Measurements from ENCODE around the gene SDC4.

Gene SDC4, protein sequence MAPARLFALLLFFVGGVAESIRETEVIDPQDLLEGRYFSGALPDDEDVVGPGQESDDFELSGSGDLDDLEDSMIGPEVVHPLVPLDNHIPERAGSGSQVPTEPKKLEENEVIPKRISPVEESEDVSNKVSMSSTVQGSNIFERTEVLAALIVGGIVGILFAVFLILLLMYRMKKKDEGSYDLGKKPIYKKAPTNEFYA

DNA sequence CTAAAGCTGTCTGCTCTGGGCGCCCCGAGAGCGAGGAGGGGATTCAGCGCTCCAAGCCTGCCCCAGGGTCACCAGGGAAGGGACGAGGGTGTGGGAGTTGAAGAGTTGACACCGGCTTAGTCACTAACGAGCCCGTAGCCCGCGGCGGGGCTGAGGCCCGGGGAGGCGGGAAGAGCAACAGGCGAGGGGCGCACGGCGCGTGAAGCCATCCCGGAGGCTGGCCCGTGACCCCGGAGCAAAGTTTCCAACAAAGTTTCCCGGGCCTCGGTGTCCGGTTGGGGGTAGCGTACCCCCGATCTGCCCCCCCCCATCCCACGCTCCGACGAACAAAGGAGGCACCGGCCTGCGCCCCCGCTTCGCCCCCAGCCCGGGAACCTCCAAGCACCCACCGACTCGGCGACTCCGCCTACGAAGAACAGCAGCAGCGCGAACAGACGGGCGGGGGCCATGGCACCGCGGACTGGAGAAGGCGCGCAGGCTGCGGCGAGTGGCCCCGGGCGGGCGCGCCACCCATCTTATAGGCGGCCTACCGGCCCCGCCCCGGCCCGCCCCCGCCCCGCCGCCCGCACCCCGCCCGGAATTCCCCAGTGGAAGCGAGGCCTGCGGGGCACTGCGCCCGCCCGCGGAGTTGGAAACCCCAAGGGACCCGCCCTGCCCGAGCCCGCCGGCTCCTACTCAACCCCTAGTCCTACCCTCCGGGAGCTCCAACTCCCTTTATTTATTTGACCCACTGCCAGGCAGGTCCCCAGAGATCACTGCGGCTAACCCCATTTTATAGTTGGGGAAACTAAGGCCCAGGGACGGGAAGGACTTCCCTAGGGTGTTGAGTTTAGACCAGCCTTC, at the start of gene SDC4:
SDC4 (minus strand) TSS at position 489 of the 843 bp plus-strand sequence; CDS start at position 449, 40 bp downstream.
- H3K4me3 ChIP-seq (ENCODE audit: low read length) = peak within 1 kb of the TSS; percentile 51; the same call in 1 of the 2 replicates
- no peak for TF ChIP-seq ZNF274 (IDR thresholded peaks at IDR 0.05; ENCODE audit: low read depth, low read length)

DNA sequence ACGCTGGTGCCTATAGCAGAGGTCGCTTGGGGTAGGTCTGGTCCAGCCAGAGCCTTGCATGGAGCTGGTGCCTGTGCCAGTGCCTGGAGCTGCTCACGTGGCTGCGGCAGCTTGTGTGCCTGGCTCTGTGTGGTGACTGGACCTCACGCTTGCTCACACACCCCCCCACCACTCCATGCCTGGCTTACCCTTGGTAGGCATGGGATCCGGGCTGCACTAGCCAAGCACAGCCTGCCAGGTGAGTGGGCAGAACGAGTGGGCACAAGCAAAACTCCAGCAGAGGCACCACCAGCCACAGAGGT, 46.8 kb upstream of the SDC4 start:
- no peak overlapping the region for H3K4me3 ChIP-seq (ENCODE audit: low read length)
- TF ChIP-seq ZNF274 (IDR thresholded peaks at IDR 0.05; ENCODE audit: low read depth, low read length) = no peak

DNA sequence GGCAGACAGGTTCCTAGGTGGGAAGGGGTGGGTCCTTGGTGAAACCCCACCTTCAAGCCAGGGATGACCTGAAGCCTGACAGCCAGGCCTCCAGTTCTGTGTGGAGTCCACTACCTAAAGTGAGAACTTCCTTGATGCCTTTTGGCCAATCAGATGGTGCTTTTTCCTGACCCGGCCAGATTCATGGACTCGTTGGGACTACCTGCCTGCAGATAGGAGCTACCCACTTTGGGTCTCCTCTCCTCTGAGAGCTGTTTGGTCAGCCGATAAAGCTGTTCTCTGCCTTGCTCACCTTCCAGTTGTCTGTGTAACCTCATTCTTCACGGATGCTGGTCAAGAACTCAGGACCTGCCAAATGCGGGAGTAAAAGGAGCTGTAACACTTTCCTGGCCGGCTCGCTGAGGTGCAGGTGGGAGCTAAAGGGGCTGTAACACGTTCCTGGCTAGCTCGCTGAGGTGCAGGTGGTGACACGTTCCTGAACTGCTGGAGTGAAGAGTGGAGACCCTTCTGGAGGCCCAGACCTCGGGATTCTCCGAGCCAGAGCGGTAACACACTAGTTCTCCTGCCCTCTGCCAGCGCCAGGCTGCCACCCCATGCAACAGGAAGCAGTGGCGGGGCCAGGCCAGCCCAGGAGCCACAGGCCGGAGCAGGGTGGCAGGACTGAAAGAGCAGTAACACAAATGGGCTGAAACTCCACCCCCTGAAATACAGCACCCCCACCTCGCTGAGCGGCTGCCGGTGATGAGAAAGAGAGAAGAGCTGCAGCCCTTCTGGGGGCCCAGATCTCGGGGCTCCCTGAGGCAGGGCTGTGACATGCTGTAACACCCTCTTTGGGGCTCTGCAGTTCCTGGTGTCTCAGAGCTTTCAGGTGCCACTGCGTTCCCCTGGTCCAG, 46.2 kb upstream of the SDC4 start:
- H3K4me3 ChIP-seq (ENCODE audit: low read length) = no peak overlapping the region
- no peak for TF ChIP-seq ZNF274 (IDR thresholded peaks at IDR 0.05; ENCODE audit: low read depth, low read length)

DNA sequence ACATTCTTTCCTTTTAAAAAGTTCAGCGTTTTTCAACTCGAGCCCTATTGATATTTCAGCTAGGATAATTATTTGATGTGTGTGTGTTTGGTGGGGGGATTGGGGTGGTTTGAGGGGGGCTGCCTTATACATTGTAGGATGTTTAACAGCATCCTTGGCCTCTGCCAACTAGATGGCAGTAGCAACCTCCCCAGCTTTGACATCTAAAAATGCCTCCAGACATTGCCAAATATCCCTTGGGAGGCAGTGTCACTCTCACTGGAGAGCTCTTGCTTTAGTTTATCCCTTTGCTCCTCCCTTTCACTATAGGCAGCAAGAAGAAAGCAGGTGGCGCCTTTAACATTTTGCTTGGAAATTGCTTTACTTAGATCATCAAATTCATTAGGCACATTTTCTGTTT, 44.5 kb upstream of the SDC4 start:
- no peak overlapping the region for H3K4me3 ChIP-seq (ENCODE audit: low read length)
- no peak for TF ChIP-seq ZNF274 (IDR thresholded peaks at IDR 0.05; ENCODE audit: low read depth, low read length)

DNA sequence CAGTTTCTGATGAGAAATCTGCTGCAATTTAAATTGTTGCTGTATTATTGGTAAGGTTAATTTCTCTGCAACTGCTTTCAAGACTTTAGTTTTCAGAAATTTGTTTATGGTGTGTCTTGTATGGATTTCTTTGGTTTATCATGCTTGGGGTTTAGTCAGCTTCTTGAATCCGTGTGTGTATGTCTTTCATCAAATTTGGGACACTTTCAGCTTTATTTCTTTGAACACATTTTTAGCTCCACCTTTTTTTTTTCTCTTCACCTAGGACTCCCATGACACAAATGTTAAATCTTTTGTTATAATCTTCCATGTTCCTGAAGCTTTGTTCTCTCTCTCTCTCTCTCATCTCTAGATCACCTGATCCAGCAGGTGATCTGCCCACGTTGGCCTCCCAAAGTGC, 43.3 kb upstream of the SDC4 start:
- no peak overlapping the region for H3K4me3 ChIP-seq (ENCODE audit: low read length)
- no peak for TF ChIP-seq ZNF274 (IDR thresholded peaks at IDR 0.05; ENCODE audit: low read depth, low read length)

DNA sequence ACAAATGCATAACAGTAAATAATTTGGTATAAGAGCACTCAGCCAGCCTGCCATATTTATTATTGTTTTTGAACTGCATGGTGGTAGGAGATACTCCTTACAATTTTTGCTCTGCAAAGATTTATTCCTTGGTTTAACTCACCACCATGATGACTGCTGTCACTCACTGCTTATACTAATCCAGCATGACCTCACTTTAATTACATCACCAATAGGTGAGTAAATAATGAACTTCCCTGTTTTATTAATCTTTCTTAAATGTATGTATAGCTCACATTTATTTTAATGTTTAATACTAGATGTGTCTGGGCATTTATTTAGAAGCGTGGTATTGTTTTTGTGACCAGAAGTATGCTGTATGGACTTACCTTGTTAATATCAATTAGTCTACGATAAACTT, 42.7 kb upstream of the SDC4 start:
- H3K4me3 ChIP-seq (ENCODE audit: low read length) = no peak overlapping the region
- TF ChIP-seq ZNF274 (IDR thresholded peaks at IDR 0.05; ENCODE audit: low read depth, low read length) = no peak

DNA sequence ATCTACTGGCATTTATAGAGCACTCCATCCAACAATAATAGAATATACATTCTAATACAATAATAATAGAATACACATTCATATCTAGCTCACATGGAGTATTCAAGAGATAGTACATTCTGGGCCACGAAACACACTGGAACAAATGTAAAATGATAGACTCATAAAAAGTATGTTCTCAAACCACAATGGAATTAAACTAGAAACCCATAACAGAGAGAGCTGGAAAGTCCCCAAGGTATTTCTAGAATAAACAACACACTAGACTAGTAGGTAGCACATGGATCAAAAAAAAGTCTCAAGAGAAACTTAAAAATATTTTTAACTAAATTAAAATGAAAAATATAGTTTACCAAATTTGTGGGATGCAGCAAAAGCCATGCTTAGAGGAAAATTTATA, 39.0 kb upstream of the SDC4 start:
- no peak overlapping the region for H3K4me3 ChIP-seq (ENCODE audit: low read length)
- no peak for TF ChIP-seq ZNF274 (IDR thresholded peaks at IDR 0.05; ENCODE audit: low read depth, low read length)

DNA sequence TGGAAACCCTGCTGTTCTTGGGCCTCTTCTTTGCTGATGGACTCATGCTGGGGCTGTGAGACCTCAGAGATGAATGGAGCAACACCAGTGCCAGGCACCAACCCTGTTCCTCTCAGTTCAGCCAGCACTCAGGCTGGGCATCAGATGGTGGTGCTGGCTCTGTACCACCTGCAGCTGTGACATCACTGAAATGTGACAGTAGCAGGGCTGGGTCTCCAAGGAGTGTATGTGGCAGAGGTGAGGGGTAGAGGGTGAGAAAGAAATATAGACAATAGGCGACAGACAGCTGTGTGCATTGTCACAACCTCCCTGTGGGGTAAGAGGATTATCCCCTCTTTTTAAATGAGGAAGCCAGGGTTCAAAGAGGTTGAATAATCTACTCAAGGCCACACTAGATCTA, 30.0 kb upstream of the SDC4 start, which contains the start of gene TP53TG5:
TP53TG5 (minus strand) TSS at position 135 of the 400 bp plus-strand sequence; CDS start at position 46, 89 bp downstream.
- no peak within 1 kb of the TSS for H3K4me3 ChIP-seq (ENCODE audit: low read length)
- no peak for TF ChIP-seq ZNF274 (IDR thresholded peaks at IDR 0.05; ENCODE audit: low read depth, low read length)

DNA sequence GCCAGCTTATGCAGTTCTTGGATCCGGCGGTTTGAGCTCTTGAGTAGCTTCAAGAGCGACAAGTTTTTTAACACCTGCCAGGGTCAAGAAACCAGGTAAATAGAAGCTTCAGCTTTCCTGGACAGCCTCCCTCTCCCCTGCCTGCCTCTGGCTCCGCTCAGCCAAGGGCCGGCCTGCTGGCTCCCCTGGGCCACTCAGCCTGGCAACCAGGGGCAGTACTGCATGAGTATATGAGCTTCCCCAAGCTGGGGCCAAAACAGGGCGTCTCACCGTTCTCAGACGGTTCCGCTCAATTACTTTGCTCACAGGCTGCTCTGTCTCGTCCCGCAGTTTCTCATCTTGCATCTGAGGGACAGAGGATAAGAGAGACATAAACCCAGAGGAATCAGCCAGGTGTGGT, 29.0 kb upstream of the SDC4 start:
- TF ChIP-seq ZNF274 (IDR thresholded peaks at IDR 0.05; ENCODE audit: low read depth, low read length) = no peak
- H3K4me3 ChIP-seq (ENCODE audit: low read length) = no peak overlapping the region

DNA sequence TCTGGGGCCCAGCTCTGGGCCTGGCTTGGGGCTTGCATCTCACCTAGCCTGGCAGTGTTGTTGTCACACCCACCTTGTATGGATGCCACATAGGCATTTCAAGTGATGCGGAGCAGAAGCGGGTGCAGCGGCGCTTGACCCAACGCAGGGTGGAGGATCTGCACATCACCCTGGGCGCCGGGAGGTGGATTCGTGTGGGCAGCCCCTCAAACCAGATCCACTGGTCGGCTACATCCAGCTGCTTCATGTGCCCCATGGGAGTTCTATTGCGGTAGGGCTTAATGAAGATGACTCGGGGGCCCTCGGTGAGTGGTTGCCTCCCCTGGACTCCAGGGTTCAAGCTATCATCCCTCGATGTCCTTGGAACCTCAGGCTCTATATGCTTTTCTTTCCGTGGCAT, 26.7 kb upstream of the SDC4 start:
- no peak for TF ChIP-seq ZNF274 (IDR thresholded peaks at IDR 0.05; ENCODE audit: low read depth, low read length)
- no peak overlapping the region for H3K4me3 ChIP-seq (ENCODE audit: low read length)

DNA sequence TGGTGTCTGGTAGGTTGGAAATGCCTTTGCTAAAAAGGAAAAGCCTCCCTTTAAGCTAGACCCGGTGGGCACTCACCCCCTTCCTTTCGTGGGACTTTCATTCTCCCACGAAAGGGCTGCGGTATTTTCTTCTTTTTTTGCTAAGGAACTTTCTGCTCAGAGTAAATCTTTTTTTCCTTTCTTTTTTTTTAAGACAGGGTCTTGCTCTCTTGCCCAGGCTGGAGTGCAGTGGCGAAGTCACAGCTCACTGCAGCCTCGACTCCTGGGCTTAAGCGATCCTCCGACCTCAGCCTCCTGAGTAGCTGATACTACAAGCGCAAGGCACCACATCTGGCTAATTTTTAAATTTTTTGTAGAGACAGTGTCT, 25.9 kb upstream of the SDC4 start:
- no peak overlapping the region for H3K4me3 ChIP-seq (ENCODE audit: low read length)
- TF ChIP-seq ZNF274 (IDR thresholded peaks at IDR 0.05; ENCODE audit: low read depth, low read length) = no peak

DNA sequence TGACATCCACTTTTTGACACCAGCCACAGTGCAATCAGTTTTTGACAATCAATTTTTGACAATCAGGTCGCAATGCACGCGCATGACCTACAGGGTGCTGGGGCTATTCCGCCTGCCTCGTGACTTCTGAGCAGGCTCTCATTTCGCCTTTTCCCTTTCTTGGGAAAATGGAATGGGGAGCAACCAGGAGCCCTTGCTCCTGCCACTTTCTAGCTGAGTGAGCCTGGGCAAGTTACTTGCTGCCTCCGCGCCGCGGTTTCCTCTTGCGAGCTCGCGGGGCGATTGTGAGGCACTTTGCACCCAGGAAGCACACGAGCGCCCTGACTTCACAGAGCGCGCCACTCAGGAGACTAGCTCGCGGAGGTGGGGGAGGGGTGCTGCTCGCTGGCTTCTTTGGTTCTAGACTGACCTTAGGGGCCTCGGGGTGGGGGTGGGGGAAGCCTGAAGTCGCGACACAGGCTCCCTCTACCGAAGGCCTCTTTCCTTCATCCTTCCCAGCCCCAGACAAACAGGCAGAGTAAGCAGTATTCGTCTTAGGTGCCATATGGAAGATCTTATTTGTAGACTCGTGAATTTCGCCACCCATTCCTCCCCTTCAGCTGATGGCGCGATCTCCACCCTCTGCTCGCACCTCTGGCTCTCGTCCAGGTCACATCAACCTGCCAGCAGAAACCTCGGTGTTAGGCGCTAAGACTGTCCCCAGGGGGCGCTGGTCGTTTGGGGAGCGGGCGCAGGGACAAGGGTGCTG, 25.3 kb upstream of the SDC4 start:
- peak overlapping the region; percentile 29; the same call in 1 of the 2 replicates for H3K4me3 ChIP-seq (ENCODE audit: low read length)
- no peak for TF ChIP-seq ZNF274 (IDR thresholded peaks at IDR 0.05; ENCODE audit: low read depth, low read length)

DNA sequence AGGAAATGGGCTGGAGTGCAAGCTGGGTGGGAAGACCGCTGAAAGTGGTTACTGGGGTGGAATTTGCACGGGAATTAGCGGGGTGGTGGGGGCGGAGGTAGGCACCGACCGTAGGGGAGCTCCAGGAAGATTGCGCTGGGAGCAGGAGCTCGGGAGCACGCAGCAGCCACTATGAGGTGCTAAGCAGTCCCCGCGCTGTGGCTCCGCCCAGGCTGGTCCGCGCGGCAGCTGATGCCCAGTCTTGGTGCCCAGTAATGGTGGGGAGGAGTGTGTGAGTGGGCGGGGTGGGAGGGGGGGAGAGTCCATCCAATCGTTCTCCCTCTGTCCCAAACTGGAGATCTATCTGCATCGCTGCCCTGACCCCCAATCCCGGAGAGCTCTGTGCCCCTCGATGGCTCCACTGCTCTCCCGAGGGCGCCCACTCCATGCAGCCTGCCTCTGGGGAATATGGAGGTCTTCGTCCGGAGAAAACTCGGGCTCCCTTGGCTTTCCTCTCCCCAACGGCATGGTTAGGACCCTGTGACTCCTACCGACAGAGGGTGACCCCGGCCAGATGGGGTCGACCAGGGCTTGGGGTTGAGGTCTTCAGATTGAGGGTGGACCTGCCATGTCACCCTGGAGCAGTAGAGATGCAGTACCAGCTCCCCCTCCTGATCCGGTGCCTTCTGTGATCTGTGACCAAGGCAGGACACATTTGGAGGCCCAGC, 24.6 kb upstream of the SDC4 start:
- TF ChIP-seq ZNF274 (IDR thresholded peaks at IDR 0.05; ENCODE audit: low read depth, low read length) = no peak
- no peak overlapping the region; the same call in 1 of the 2 replicates for H3K4me3 ChIP-seq (ENCODE audit: low read length)

Data from GM08714 (cell line).